EH (cell line): ENCODE measurements around the gene ACP7.
A peak's percentile ranks its signal among the peaks of the same experiment; 100 is the strongest.
"Not testable (repeated sequence)": the region's sequence is repeated elsewhere in the genome, so short reads cannot be mapped to it uniquely, and the experiment has no call there.

Experiments
- DNase-seq: peaks from one replicate; pipeline ENCODE4 v3.0.0-alpha.2; 2015; ENCODE audit warnings: low read depth

Gene ACP7

DNA sequence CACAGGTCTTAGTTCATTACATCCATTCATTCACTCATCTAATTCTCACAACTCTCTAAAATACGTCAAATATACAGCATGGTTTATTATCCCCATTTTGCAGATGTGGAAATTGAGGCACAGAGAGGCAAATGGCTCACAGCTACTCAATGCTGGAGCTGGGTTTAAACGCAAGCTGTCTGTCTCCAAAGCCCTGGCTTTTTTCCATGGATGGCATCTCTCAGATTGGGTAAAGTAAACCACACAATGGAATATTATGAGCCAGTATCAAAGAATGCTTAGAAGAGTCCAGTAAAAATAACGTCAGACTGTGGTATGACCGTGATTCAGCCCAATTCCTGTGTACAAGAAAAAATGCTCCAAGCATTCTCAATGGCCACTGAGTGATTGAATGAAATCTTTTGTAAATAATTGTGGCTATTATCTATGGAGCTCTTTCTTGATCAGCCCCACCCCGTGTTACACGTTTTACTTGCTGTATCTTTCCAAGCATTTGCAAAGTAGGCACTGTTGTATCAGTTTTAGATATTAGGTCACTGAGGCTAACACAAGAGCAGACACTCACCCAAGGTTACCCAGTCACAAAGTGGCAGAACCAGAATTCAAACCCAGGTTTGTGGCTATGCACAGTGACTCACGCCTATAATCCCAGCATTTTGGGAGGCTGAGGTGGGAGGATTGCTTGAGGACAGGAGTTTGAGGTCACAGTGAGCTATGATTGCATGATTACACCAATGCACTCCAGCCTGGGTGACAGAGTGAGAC lies 5.5 kb upstream of the ACP7 start:
- peak; percentile 98 for DNase-seq

GRCh38 chr19:39080431-39080830 lies 3.7 kb upstream of the ACP7 start:
- DNase-seq: no peak

DNA sequence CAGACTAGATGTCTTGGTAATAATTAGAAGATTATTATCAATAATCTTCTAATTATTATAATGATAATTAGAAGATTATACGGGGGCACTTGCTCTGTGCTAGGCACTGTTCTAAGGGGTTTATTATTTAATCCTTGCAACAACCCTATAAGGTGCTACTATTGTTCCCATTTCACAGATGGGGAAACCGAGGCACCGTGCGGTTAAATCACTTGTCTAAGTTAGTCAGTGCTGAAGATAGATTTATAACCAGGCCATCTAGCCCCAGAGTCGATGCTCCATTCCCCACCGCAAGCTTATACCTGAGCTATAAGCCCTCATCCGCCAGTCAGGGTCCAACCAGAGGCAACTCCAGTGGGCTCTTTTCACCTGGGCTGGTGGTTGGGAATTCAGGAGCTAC lies 2.0 kb upstream of the ACP7 start:
- no peak for DNase-seq

DNA sequence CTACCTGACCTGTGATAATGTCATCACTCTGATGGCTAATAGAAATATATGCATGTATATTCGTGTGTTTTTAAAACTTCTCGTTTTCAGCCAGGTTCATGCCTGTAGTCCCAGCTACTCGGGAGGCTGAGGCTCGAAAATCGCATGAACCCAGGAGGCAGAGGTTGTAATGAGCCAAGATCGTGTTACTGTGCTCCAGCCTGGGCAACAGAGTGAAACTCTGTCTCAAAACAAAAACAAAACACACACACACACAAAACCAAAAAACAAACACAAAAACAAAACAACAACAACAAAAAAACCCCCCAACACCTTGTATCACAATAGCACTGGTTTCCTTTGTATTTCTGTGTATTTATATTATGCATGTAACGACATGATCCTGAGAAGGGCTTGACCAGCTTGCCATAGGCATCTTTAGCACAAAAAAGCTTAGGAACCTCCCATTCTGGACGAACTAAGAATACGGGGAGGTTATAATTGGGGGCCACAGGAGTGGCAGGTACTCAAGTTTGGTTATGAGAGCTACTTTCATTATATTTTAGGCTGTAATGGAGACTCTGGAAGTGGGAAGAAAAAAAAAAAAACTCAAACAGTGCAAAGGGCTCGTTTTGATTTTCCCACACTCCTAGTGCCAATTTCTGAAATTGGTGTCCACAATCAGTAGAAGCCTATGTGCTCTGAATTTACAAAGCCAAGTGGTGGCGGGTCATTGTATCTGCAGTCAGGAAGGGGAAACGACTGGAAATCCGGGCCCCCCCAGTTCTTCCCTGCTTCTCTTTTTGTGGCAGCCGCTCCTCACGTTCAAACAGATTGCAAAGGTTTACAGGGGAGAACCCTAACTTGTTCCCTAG lies 1.2 kb upstream of the ACP7 start:
- no peak for DNase-seq

DNA sequence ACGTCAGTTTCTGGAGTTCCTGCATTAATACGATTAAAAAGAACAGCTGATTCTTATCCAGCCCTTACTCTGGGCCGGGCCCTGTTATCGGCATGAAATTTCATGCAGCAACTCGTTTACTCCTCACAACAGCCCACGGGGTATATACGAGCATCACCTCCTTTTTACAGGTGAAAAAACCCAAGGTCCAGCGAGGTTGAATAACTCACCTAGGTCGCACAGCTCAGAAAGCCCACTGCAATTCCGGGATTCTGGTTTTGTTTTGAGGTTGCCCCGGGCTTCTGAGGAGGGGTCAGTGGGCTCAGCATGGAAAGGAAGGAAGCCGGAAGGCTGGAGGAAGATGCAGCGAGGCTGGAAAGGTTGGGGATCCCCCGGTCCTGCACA lies 577 bp upstream of the ACP7 start:
- no peak for DNase-seq

DNA sequence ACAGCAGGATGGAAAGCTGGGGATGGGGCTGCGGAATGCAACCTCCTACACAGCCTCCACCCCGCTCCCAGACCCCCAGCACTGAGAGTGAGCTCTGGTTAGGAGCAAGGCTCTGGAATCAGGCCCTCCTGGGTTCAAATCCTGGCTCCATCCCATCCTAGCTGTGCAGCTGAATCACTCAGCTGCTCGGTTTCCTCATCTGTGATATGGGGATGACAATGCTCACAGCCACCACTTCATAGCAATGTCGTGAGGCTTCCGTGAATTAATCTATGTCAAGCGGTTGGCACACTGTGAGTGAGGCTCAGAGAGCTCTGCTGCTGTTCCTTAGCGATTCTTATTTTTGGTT lies 538 bp downstream of the ACP7 start:
- no peak for DNase-seq

DNA sequence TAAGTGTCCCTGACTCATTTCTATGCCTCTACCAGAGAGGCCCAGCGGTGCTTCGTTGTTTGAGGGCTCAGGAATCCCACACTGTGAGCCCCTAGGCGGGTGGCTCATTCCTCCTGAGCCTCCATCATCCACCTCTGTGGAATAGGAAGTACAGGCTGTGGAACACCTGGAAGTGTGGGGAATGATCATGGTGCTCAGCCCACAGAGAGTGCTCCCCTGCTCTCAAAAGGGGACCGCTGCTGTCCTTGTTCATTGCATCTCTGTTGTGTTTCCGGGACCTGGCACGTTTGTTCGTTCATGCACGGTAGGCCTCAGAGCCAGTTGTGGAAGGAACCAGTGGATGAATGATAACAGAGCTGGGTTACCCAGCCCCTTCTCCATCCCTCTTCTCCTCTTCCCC lies 1.2 kb downstream of the ACP7 start:
- DNase-seq: no peak

DNA sequence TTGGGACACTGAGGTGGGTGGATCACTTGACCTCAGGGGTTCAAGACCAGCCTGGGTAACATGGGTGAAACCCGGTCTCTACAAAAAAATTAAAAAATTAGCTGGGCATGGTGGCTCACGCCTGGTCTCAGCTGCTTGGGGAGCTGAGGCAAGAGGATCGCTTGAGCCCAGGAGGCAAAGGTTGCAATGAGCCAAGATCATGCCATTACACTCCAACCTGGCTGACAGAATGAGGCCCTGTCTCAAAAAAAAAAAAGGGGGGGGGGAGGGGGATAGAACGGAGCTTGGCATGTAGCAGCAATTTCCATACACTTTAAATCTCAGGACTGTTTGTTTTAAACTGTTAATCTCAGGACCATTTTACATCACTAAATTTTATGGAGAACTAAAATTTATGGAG lies 2.2 kb downstream of the ACP7 start:
- DNase-seq: no peak

GRCh38 chr19:39087907-39088686 lies 3.9 kb downstream of the ACP7 start:
- DNase-seq: no peak

- not testable (repeated sequence) for DNase-seq
Observed at GRCh38 chr19:39090016-39090415, 5.8 kb downstream of the ACP7 start.

DNA sequence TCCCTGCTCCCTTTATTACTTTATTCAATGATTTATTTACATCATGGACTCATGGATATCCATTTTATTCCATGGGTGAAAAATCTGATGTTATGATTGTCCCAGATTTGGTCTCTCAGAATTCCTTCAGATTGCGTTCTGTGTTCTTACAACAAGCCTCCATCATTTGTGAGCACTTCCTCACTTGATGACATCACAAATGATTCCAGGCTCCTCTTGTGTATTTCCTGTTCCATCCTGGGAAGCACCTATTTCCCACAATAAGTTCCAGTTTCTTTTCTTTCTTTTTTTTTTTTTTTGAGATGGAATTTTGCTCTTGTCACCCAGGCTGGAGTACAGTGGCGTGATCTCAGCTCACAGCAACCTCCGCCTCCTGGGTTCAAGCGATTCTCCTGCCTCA lies 6.7 kb downstream of the ACP7 start:
- DNase-seq: no peak

DNA sequence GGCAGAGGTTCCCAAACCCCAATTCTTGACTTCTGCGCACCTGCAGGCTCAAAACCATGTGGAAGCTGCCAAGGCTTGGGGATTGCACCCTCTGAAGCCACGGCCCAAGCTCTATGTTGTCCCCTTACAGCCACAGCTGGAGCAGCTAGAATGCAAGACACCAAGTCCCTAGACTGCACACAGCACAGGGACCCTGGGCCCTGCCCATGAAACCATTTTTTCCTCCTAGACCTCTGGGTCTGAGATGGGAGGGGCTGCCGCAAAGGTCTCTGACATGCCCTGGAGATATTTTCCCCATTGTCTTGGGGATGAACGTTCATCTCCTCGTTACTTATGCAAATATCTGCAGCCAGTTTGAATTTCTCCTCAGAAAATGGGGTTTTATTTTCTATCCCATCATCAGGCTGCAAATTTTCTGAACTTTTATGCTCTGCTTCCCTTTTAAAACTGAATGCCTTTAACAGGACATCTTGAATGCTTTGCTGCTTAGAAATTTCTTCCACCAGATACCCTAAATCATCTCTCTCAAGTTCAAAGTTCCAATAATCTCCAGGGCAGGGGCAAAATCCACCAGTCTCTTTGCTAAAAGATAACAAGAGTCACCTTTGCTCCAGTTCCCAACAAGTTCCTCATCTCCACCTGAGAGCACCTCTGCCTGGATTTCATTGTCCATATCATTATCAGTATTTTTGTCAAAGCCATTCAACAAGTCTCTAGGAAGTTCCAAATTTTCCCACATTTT lies 11.8 kb downstream of the ACP7 start:
- DNase-seq: not testable (repeated sequence)

DNA sequence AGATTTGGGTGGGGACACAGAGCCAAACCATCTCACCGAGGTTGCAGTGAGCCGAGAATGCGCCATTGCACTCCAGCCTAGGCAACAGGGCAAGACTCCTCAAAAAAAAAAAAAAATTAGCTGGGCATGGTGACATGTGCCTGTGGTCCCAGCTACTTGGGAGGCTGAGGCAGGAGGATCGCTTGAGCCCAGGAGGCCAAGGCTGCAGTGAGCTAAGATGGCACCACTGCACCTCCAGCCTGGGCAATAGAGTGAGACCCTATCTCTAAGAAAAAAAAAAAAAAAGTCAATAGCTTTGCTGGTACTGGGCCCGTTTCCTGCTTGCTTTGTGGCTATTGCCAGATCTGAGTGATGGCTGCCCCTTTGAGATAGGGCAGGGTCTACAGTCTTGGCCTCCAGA lies 13.1 kb downstream of the ACP7 start:
- DNase-seq: no peak

GRCh38 chr19:39097721-39098120 lies 13.6 kb downstream of the ACP7 start:
- DNase-seq: no peak

- DNase-seq: no peak
Observed at GRCh38 chr19:39098365-39099269, 14.4 kb downstream of the ACP7 start.

GRCh38 chr19:39099341-39099740 lies 15.2 kb downstream of the ACP7 start:
- no peak for DNase-seq

DNA sequence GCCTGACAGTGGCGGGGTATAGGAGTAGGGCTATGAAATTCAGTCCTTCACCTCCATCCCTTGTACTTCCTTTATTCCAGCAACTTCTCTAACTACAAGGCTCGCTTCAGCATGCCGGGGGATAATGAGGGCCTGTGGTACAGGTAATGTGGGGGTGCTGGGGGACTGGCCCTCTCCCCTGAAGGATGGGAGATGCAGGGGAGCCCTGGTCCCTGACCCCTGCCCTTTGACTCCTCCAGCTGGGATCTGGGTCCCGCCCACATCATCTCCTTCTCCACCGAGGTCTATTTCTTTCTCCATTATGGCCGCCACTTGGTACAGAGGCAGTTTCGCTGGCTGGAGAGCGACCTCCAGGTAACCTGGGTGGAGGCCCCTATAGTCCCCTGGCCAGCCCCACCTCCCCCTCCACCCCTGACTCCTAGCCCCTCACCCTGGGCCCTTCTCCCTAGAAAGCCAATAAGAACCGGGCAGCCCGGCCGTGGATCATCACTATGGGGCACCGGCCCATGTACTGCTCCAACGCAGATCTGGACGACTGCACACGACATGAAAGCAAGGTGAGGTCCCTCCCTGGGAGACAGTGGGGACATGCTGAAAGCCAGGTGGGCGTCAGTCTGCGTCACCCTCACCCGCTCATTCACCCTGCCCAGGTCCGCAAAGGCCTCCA lies 16.5 kb downstream of the ACP7 start:
- no peak for DNase-seq

DNA sequence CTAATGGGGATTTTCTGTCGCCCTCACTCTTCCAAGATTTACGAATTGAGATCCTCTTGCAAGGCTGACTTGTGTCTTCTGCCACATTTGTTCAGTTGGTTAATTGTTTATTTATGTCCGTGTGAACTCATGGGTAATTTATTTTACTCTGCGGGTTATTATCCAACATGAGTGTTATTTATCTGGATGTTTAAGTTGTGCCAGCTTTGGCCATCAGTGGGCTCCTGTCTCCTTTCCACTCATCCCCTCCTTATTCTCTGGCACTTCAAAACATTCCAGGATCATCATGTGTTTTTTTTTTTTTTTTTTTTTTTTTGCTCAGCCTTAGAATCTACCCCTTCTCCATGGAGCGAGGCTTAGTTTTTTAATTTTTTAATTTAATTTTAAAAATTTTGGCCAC lies 19.0 kb downstream of the ACP7 start:
- no peak for DNase-seq

GRCh38 chr19:39104186-39104596 lies 20.0 kb downstream of the ACP7 start:
- DNase-seq: no peak

DNA sequence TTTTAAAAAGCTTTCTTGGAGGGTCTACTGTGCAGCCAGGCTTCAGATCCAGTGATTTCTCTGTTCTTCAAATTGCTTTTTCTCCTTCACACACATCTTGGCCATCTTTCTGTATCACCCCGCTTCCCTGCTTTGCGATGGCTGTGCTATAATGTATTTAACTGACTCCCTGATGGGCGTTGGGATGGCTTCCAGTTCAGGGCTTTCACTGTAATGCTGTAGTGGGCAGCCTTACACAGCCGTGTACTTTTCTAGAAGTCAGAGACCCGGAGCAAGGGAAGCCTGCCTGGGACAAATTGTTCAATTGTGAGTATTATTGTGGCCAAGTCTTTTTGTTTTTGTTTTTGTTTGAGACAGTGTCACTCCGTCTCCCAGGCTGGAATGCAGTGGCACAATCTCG lies 22.0 kb downstream of the ACP7 start:
- DNase-seq: no peak

- no peak for DNase-seq
Observed at GRCh38 chr19:39109641-39110040, 25.5 kb downstream of the ACP7 start.
